IPS-11a (cell line): Measurements from ENCODE around the gene DOK3.

ENCODE experiments used
- H3K4me3 ChIP-seq: one replicate; pipeline ENCODE4 v1.5.1; 2013; ENCODE audit warnings: low read depth, low read length, control low read depth

DOK3 gene

GRCh38 chr5:177514541-177514940, 4.9 kb upstream of the DOK3 start:
- no peak overlapping the region for H3K4me3 ChIP-seq

GRCh38 chr5:177513500-177513899, 3.9 kb upstream of the DOK3 start:
- no peak overlapping the region for H3K4me3 ChIP-seq

GRCh38 chr5:177512736-177513380, 3.2 kb upstream of the DOK3 start:
- H3K4me3 ChIP-seq: no peak overlapping the region

- no peak overlapping the region for H3K4me3 ChIP-seq
Measured at GRCh38 chr5:177511796-177512675, 2.4 kb upstream of the DOK3 start.

- H3K4me3 ChIP-seq: no peak overlapping the region
Measured at GRCh38 chr5:177511181-177511580, 1.6 kb upstream of the DOK3 start.

GRCh38 chr5:177510567-177511053, 984 bp upstream of the DOK3 start:
- H3K4me3 ChIP-seq: no peak overlapping the region

- H3K4me3 ChIP-seq: no peak overlapping the region
Measured at GRCh38 chr5:177509991-177510566, 453 bp upstream of the DOK3 start.

GRCh38 chr5:177508837-177509236, 789 bp downstream of the DOK3 start:
- no peak overlapping the region for H3K4me3 ChIP-seq

GRCh38 chr5:177508221-177508611, 1.4 kb downstream of the DOK3 start:
- H3K4me3 ChIP-seq: no peak overlapping the region

GRCh38 chr5:177507596-177508220, 1.9 kb downstream of the DOK3 start:
- no peak overlapping the region for H3K4me3 ChIP-seq

GRCh38 chr5:177507165-177507564, 2.5 kb downstream of the DOK3 start:
- no peak overlapping the region for H3K4me3 ChIP-seq

- no peak overlapping the region for H3K4me3 ChIP-seq
Measured at GRCh38 chr5:177505075-177505474, 4.6 kb downstream of the DOK3 start.

- no peak overlapping the region for H3K4me3 ChIP-seq
Measured at GRCh38 chr5:177504086-177505056, 5.3 kb downstream of the DOK3 start.

- H3K4me3 ChIP-seq: no peak overlapping the region
Measured at GRCh38 chr5:177503351-177504085, 6.1 kb downstream of the DOK3 start.

- no peak overlapping the region for H3K4me3 ChIP-seq
Measured at GRCh38 chr5:177502886-177503285, 6.7 kb downstream of the DOK3 start.

GRCh38 chr5:177501874-177502678, 7.5 kb downstream of the DOK3 start:
- no peak overlapping the region for H3K4me3 ChIP-seq

- no peak overlapping the region for H3K4me3 ChIP-seq
Measured at GRCh38 chr5:177500685-177501522, 8.7 kb downstream of the DOK3 start.

- no peak overlapping the region for H3K4me3 ChIP-seq
Measured at GRCh38 chr5:177499842-177500241, 9.8 kb downstream of the DOK3 start.
